DOHH2 (cell line): Measurements from ENCODE around the gene RASIP1.

Experiments used
- EZH2phosphoT487 ChIP-seq: fragments of 200-600 bp; sonication (generic); IDR thresholded peaks from 2 replicates; pipeline ENCODE4 v1.6.1; 2017; ENCODE audit warnings: borderline replicate concordance, mild to moderate bottlenecking, antibody characterized with exemption, low read length, moderate library complexity, mixed read lengths
- TF ChIP-seq, protein P1 (sequence below): fragments of 200-600 bp; sonication (generic); IDR thresholded peaks from one replicate; pipeline ENCODE4 v1.5.1; 2014; ENCODE audit warnings: antibody characterized with exemption, mild to moderate bottlenecking, low read depth, low read length; ENCODE audit not compliant: poor library complexity, severe bottlenecking

DNA sequence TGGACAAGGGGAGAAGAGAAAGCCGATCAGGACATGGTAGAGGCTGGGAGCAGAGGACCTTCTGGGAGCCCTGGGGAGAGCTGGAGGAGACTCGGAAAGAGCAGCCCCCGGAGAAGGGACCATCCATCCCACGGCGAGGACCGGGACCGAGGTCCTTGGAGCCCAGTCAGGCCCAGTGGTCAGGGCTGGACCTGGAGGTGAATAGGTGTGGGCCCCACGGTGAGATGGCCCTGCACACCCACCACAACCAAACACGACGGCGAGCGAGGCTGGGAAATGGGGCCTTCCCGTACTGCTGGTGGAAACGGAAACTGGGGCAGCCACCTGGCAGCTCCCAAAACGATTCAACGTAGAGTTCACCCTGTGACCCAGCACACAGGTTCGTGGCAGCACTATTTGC, 63.9 kb downstream of the RASIP1 start:
- TF ChIP-seq, protein P1, sequence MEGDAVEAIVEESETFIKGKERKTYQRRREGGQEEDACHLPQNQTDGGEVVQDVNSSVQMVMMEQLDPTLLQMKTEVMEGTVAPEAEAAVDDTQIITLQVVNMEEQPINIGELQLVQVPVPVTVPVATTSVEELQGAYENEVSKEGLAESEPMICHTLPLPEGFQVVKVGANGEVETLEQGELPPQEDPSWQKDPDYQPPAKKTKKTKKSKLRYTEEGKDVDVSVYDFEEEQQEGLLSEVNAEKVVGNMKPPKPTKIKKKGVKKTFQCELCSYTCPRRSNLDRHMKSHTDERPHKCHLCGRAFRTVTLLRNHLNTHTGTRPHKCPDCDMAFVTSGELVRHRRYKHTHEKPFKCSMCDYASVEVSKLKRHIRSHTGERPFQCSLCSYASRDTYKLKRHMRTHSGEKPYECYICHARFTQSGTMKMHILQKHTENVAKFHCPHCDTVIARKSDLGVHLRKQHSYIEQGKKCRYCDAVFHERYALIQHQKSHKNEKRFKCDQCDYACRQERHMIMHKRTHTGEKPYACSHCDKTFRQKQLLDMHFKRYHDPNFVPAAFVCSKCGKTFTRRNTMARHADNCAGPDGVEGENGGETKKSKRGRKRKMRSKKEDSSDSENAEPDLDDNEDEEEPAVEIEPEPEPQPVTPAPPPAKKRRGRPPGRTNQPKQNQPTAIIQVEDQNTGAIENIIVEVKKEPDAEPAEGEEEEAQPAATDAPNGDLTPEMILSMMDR: no peak
- no peak for TF ChIP-seq EZH2phosphoT487
